ENCODE data around the gene PSMC6. TPM values are rescaled to one million over a fixed set of nuclear protein-coding genes. Genes with fewer than 3 reads are reported as not detected.

PSMC6 gene
- total RNA-seq, 1 donor from 2014 or later, result 49.6 TPM

GRCh38 chr14:52678591-52678990 lies 28.4 kb upstream of the PSMC6 start:
- TF ChIP-seq POLR2AphosphoS5 (IDR thresholded peaks at IDR 0.05; ENCODE audit: insufficient read depth in 1 of 2, low read depth in 1 of 2) (no peak), CTCF (IDR thresholded peaks at IDR 0.05) (no peak), POLR2A (IDR thresholded peaks at IDR 0.05) (no peak)
- Histone ChIP-seq H3K27me3 (no peaks in the 10 kb centered on the region), H3K9me3 (no peaks in the 10 kb centered on the region), H3K4me3 (no peak overlapping the region), H3K4me1 (no peaks in the 10 kb centered on the region), H3K36me3 (peaks cover 0 to 27% of the 10 kb centered on the region in 2 donors), H3K27ac (no peak overlapping the region)
- DNase-seq (ENCODE audit: extremely low spot score in 2 of 2), result no peak
- intact Hi-C loops (cut with DNase I), result no loop called here

- no peak for TF ChIP-seq POLR2AphosphoS5 (IDR thresholded peaks at IDR 0.05; ENCODE audit: insufficient read depth in 1 of 2, low read depth in 1 of 2)
- Histone ChIP-seq H3K27me3 (no peaks in the 10 kb centered on the region), H3K27ac (no peak overlapping the region), H3K4me1 (peaks cover 12% of the 10 kb centered on the region), H3K4me3 (no peak overlapping the region), H3K36me3 (peaks cover 0 to 8% of the 10 kb centered on the region in 2 donors), H3K9me3 (no peaks in the 10 kb centered on the region)
- no peak for DNase-seq (ENCODE audit: extremely low spot score in 2 of 2)
- intact Hi-C loops (cut with DNase I), result no loop called here
These were observed 22.9 kb upstream of the PSMC6 start for GRCh38 chr14:52683985-52684520.

GRCh38 chr14:52686176-52686575 lies 20.8 kb upstream of the PSMC6 start:
- H3K27ac ChIP-seq, result no peak overlapping the region
- intact Hi-C loops (cut with DNase I), result no loop called here
- no peak overlapping the region for H3K4me3 ChIP-seq
- no peaks in the 10 kb centered on the region for H3K27me3 ChIP-seq
- DNase-seq (ENCODE audit: extremely low spot score in 2 of 2), result no peak
- H3K9me3 ChIP-seq, result no peaks in the 10 kb centered on the region
- no peak for TF ChIP-seq POLR2A (IDR thresholded peaks at IDR 0.05)
- TF ChIP-seq CTCF (IDR thresholded peaks at IDR 0.05), result no peak
- no peak for TF ChIP-seq POLR2AphosphoS5 (IDR thresholded peaks at IDR 0.05; ENCODE audit: insufficient read depth in 1 of 2, low read depth in 1 of 2)
- H3K36me3 ChIP-seq, result peaks cover 0 to 3% of the 10 kb centered on the region in 2 donors
- H3K4me1 ChIP-seq, result peaks cover 12% of the 10 kb centered on the region

- TF ChIP-seq CTCF (IDR thresholded peaks at IDR 0.05), result no peak
- no peak for TF ChIP-seq POLR2AphosphoS5 (IDR thresholded peaks at IDR 0.05; ENCODE audit: insufficient read depth in 1 of 2, low read depth in 1 of 2)
- TF ChIP-seq POLR2A (IDR thresholded peaks at IDR 0.05), result no peak
- H3K27ac ChIP-seq, result no peak overlapping the region
- no peaks in the 10 kb centered on the region for H3K27me3 ChIP-seq
- no peak for DNase-seq (ENCODE audit: extremely low spot score in 2 of 2)
- H3K36me3 ChIP-seq, result no peaks in the 10 kb centered on the region
- peaks cover 47% of the 10 kb centered on the region for H3K4me1 ChIP-seq
- H3K9me3 ChIP-seq, result no peaks in the 10 kb centered on the region
- no peak overlapping the region for H3K4me3 ChIP-seq
- intact Hi-C loops (cut with DNase I), result loop anchor here (10.0 kb wide), 1 partner anchor 136 kb away; the partner anchor contains the start of genes GPR137C and TXNDC16
These were observed 15.8 kb upstream of the PSMC6 start for GRCh38 chr14:52690983-52691760.

- no peaks in the 10 kb centered on the region for H3K9me3 ChIP-seq
- peaks cover 40% of the 10 kb centered on the region for H3K4me1 ChIP-seq
- intact Hi-C loops (cut with DNase I), result loop anchor here (10.0 kb wide), 1 partner anchor 138 kb away; the partner anchor contains the start of genes GPR137C and TXNDC16
- H3K36me3 ChIP-seq, result no peaks in the 10 kb centered on the region
- H3K4me3 ChIP-seq, result no peak overlapping the region
- no peak overlapping the region for H3K27ac ChIP-seq
- H3K27me3 ChIP-seq, result no peaks in the 10 kb centered on the region
- DNase-seq (ENCODE audit: extremely low spot score in 2 of 2), result no peak
- no peak for TF ChIP-seq POLR2A (IDR thresholded peaks at IDR 0.05)
- no peak for TF ChIP-seq CTCF (IDR thresholded peaks at IDR 0.05)
- TF ChIP-seq POLR2AphosphoS5 (IDR thresholded peaks at IDR 0.05; ENCODE audit: insufficient read depth in 1 of 2, low read depth in 1 of 2), result no peak
These were observed 14.6 kb upstream of the PSMC6 start for GRCh38 chr14:52692248-52692962.
